ENCODE results near the gene SDC4.
A peak's percentile ranks its signal among the peaks of the same experiment; 100 is the strongest.
"Not testable (repeated sequence)": the region's sequence is repeated elsewhere in the genome, so short reads cannot be mapped to it uniquely, and the experiment has no call there.

Gene SDC4

DNA sequence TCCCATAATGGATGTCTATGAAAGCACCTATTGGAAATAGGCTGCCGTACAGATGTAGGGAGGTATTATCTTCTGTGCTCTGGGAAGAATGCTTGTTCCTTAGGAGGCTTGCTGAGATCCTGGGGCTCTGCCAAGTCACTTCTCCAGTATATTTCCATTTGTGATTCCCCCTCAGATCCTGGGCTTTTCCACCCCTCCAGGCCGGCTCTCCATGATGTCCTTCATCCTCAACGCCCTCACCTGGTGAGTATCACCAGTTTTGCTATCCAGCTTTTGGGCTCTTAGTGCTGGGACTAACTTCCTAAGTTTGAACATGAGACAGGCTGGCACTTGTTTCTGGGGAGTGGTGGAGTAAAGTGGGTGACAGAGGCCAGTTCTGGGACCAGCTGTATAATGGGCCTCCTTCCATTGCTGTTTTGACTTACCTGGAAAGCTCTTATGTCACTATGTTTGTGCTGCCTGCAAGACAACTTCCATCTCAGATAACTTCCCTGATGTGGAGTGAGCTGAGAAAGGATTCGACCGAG lies 17.3 kb upstream of the SDC4 start:
- DNase-seq (ENCODE audit: low read depth in 4 of 4, low spot score in 1 of 4) = no peak

DNA sequence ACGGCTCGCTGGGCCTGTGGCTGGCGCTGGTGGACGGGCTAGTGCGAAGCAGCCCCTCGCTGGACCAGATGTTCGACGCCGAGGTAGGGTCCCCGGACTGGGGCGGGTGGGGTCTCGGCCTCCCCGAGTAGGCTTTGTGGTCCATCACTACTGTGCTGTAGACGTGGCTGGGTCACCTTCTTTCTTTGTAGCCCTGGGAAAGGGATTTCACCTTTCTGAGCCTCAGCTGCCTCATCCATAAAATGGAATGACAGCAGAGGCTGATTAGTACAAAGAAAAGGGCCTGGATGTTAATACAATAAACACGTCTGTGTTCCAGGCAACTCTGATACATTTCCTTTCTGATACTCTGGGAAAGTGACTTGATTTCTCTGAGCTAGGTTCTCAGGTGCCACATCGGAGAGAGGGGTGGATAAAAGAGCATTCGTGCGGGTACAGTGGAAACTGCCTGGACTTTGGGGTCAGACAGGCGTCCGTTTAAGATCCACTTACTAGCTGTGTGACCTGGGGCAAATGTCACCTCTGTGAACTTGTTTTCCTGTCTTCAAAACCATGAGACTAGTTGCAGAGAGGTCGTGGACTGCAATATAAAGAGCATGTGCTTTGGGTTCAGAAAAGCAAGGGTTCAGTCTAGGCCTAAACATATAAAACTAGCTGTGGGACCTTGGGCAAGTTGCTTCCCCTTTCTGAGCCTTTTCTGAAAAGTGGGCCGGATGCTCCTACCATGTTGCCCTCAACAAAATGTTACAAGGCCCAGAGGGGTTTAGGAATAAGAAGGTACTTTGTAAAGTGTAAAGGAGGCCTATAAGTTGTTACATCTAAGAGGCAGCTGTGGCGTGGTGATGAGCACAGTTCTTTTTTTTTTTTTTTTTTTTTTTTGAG lies 15.6 kb upstream of the SDC4 start:
- DNase-seq (ENCODE audit: low read depth in 4 of 4, low spot score in 1 of 4) = no peak

DNA sequence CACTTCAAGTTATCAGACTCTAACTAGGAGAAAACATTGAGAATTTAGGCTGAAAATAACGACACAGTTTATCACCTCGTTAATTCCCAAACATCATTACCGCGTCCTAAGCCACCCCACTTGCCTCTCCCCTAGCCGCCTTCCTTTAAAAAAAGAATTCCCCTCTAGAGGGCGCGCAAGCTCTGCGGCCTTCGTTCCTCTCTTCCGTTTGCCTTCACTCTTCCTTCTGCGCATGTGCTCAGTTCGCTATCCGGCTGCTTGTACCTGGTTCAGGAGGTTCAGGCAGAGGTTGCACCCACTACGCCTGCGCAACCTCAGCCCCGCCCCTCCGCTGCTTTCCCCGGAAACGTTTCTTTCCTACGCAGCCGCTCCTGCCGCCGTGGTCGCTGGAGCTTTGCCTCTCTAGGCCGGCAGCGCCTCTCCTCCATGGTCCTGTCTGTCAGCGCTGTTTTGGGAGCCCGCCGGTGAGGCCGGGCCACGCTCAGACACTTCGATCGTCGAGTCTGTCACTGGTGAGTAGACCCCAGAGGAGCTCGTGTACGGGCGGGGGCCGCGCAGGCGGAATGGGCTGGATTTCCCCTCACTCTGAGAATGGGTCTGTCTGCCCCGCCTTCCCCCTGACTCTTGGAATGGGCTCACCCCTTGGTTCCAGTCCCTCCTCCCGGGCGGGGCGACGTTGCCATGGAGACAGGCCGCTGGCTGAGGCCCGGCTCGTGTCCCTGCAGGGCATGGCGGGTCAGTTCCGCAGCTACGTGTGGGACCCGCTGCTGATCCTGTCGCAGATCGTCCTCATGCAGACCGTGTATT lies 14.8 kb upstream of the SDC4 start, which contains the start of gene SYS1:
Gene SYS1, plus strand, starts transcription at position 353 of the 807 bp plus-strand sequence. Its CDS starts 376 bp downstream, at position 729.
- DNase-seq (ENCODE audit: low read depth in 4 of 4, low spot score in 1 of 4) = peak; percentile 93 to 99 (median 98)

DNA sequence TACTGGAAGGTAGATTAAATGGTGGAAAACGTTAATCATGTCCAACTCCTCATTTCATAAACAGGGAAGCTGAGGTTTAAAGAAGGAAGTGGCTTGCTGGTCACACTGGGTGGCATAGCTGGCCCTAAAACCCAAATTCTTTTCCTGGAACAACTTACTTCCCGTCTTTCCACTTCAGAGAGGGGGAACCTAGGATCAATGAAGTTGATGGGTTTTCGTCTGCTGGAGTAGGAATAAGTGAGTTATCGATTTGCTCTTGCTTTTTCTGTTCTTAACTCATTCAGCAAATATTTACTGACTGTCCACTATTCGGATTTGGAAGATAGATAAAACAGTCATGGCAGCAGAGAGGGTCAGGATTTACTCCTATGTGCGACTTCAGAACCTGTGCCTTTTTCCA lies 13.6 kb upstream of the SDC4 start:
- no peak for DNase-seq (ENCODE audit: low read depth in 4 of 4, low spot score in 1 of 4)

DNA sequence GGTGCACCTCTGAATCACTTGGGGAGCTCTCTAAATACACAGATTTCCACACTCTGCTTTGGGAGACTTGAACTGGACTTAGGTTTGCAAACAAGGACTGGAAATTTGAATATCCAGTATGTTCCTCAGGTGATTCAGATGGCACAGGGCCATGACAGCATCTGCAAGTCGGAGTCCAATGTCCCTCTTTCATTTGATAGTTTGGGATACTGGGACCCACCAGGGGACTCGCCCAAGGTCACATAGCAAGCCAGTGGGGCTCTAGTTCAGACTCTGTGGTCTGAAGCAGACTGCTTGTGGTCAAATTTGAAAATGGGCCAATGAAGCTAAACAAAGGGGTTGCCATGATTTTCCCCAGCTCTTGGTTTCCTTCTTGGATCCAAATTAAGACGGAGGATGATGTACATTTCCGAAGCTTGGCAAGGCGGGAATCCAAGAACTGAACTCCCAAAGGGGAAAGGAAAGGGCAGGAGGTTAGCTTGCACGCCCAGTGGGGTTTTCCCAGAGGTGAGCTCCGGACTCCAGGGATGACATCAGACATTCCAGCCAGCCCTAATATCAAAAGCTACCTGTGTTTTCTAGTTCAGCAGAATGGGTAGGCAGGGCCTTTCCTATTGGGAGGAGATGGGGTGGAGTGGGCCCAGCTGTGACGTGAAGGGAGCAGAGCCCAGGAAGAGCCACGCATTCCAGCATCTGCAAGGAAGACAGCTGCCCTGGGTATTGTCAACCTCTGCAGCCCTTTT lies 11.4 kb upstream of the SDC4 start:
- DNase-seq (ENCODE audit: low read depth in 4 of 4, low spot score in 1 of 4) = no peak

DNA sequence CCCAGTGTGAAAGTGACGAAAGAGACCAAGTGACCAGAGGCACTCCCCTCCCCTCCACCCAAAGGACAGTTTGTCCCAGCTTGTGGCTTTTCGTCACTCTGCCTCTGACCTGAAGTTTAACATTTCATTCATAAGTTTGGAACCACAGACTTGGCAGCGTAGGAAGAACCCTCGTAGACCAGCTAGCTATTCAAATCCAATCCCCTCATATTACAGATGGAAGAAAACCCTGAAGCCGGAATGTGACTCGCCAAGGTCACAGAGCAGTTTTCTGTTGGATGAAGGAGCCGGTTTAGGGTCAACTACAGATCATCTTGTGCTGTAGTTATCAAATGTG lies 10.8 kb upstream of the SDC4 start:
- DNase-seq (ENCODE audit: low read depth in 4 of 4, low spot score in 1 of 4) = no peak

DNA sequence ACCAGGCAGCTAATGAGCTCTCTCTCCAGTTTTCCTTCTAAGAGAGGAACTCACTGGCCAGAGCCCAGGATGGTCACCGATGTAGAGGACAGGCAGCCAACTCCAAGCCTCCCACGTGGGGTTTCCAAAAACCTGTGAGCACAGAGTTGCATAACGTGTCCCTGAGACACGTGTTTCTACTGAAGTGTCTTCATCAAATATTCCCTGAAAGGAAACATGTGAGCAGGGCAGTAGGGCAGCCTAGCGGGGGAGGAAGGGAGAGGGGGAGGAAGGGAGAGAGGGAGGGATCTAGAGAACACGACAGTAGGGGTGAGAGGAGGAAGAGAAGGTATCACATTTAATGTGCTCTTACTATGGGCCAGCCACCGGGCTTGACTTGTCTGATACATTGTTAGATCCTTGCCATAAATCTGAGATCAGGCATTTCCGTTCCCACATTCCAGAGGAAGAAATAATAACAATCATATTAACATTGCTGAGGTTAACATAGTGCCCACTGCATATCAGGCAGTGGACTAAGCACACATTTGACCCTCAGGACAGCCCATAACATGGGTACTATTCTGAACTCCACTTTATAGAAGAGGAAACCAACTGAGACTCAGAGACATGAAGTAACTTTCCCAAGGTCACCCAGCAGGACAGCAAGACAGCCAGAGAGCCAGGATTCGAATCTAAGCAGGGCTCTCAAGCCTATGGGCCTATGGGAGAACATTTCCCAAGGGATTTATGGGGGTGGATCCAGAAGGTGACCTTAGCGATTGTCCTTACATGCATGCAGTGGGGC lies 10.3 kb upstream of the SDC4 start:
- no peak for DNase-seq (ENCODE audit: low read depth in 4 of 4, low spot score in 1 of 4)

DNA sequence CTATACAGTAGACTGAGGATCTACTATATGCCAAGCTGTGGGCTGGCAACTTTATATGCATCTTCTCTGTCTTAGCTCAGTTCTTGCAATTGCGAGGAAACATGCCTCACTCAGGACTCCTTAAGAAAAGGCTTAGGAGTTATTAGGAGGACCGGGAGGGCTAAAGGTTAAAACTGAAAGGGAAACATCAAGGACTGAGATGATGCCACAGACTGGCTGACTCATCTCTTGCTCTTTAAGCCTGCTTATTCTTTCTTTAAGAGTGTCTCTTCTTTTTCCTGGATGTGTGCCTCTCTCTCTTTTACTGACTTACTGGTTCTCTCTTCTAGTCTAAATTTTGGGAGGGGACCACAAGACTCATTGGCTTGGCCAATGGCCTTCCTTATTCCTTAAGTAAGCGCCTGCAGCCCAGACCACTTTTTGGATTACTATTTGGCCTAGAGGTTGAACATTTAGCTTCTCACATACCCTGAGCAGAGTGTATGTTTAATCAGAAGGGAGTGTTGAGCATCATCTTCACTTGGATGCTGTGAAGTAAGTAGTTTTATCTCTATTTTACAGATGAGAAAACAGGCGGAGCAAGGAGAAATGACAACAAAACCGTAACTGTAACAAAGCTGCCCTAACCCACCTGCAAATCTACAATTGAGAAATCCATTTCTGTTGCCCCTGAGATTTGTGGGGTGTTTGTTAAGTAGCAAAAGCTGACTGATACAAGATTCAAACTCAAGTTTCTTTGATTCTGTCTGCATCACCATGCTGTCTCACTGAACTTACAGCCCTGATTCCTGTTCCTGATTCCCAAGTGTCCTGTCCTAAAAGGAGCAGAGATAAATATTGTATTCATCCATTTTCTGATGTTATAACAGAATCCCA lies 7.2 kb upstream of the SDC4 start:
- no peak for DNase-seq (ENCODE audit: low read depth in 4 of 4, low spot score in 1 of 4)

DNA sequence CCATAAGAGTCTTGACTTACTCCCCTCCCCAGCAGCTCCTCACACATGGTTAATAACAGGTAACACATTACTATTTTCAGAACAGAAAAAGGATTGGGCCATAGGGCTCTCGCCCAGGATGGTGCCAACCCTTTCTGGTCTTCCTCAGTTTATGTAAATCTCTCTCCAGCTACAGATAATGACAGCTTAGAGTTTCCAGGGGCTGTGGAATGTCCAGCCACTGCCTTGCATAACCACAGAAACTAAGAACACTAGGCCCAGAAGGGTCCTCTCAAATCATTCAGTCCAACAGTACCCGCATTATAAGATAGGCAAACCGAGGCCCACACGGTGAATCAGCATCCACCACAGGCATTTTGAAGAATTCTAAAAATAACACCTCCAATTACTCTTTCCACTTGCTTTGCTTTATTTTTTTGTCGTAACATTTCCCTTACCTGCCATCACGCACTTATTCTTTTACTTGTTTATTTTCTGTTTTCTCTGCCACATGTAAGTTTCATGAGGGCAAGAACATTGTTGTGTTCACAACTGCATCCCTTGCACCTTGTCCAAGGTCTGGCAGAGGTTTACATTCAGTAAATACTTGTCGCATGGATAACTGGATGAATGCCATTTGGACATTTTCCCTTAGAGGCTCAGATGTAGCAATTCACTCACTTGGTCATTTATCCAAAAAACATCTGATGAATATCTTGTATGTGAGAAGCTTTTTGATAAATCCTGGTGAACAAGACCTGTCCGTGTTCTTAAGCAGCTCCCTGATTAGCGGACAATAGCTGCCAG lies 6.4 kb upstream of the SDC4 start:
- peak in 1 of 4 experiments; percentile 26 for DNase-seq (ENCODE audit: low read depth in 4 of 4, low spot score in 1 of 4)

DNA sequence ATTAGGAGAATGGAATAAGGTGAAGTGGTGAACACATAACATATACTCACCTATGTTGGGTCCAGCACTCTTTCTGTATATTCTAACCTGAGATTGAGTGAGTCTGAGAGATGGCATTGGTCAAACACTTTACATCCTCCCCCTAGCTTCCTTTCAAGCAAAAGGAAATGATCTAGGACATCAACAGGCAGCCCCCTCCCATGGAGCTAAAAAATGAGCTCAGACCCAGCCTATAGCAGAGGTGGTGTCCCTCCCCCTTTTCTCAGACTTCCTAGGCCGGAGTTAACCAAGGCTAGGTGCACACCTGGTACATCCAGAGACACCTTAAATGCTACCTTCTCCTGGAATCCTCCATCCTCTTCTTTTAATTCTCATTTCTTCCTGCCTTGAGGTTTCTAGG lies 5.5 kb upstream of the SDC4 start:
- DNase-seq (ENCODE audit: low read depth in 4 of 4, low spot score in 1 of 4) = no peak

DNA sequence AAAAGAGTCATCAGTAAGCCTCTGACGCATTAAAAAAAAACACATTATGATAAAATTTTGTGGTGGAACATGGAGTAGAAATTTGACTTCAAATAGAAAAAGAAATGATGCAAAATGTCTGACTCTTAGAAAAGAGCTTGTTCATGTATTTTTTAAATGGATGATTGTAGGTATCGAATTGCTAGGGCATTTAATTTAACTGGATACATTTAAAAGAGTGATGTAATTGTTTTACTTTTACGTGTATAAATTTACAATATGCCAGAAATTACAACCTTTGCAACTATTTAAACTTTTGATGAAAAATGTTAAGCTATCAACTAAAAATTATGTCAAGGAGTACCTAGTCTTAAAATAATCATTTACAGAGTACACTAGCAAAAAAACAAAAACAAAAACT lies 4.5 kb upstream of the SDC4 start:
- no peak for DNase-seq (ENCODE audit: low read depth in 4 of 4, low spot score in 1 of 4)

DNA sequence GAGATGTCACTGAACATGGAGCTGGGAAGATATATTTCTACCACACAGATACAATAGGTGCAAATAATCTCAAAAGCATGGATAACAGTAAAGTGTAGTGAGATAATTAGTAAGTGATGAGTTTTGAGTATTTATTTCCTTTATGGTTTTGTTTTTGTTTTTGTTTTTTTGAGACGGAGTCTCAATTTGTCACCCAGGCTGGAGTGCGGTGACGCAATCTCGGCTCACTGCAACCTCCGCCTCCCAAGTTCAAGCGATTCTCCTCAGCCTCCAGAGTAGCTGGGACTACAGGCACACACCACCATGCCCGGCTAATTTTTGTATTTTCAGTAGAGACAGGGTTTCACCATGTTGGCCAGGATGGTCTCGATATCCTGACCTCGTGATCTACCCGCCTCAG lies 2.6 kb upstream of the SDC4 start:
- DNase-seq (ENCODE audit: low read depth in 4 of 4, low spot score in 1 of 4) = not testable (repeated sequence)

DNA sequence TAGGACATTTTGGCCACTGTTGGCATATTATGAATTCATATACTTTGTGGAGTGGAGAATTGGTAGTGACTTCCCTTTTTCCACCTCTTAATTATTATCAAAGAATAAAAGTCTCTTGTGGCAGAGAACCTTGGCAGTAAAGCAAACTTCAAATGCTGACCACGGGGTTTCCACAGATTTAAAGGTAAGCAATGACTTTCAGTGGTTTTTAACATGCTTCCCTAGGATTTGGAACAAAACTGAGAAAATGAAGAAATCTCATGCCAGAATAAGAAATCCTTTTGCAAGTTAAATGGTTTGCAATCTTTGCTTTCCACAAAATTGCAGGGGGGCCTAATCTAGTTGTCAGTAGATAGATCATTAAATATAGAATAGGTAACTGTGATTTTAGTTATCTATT lies 2.0 kb upstream of the SDC4 start:
- no peak for DNase-seq (ENCODE audit: low read depth in 4 of 4, low spot score in 1 of 4)

DNA sequence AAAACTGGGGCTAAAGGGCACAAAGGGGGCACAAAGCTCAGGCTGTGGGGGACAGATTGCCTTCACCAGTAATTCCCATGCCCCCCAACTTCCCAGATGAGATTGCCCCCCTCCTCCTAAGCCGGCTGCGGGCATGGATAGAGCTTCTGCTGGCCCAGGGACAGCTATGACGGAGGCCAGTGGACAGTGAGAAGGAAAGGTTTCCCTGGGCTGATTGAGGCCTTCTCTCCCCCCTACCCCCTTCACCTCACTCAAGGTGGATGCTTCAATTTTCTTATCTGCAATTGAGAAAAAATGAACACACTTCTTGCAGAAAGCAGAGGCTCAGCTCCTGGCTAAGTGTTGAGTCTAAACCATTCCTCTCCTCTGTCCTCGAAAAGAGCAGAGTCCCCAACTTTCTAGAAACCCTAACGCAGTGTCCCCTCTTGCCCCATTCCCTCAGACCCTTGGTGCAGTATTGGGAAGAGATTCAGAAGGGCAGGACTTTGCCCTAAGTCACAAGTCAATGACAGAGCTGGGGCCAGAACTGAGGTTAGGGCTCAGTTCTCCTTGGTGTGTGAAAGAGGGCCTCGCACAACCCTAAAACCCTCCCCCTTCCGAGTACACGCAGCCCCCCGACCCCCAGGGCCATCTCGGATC lies 808 bp downstream of the SDC4 start:
- no peak for DNase-seq (ENCODE audit: low read depth in 4 of 4, low spot score in 1 of 4)

DNA sequence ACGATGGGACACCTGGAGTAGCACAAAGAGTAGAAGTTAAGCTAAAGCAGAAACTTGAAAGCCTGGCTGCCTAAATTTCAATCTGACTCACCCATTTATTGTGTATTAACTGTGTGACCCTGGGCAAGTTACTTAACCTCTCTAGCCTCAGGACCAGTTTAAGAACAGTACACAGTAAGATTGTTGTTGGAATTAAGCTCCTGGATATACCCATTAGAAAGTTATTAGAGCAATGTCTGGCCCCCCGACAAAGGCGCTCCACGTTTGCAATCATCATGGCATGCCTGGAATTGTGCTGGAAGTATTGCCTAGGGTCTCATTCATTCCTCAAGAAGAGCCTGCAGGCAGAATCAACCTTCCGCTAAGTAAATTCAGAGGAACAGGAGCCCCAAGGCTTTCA lies 1.4 kb downstream of the SDC4 start:
- no peak for DNase-seq (ENCODE audit: low read depth in 4 of 4, low spot score in 1 of 4)

DNA sequence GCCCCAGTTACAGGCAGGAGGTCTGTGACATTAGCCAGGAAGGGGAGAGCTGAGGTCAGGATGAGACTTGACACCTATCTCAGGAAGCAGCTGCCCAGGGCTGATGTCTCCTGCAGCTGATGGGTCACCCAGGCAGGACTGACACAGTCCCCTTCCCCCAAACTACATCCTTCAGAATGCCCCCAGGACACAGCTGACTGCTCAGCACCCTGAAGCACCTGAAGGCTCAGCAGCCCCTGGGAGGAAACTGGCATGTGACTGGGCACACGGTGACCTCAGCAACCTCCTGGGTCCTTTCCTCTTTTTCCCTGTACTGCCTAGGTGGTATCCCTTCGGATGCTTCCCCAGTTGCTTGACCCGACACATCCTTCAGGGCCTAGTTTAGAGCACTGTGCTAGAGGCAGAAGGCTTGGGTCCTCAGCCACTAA lies 1.9 kb downstream of the SDC4 start:
- no peak for DNase-seq (ENCODE audit: low read depth in 4 of 4, low spot score in 1 of 4)

DNA sequence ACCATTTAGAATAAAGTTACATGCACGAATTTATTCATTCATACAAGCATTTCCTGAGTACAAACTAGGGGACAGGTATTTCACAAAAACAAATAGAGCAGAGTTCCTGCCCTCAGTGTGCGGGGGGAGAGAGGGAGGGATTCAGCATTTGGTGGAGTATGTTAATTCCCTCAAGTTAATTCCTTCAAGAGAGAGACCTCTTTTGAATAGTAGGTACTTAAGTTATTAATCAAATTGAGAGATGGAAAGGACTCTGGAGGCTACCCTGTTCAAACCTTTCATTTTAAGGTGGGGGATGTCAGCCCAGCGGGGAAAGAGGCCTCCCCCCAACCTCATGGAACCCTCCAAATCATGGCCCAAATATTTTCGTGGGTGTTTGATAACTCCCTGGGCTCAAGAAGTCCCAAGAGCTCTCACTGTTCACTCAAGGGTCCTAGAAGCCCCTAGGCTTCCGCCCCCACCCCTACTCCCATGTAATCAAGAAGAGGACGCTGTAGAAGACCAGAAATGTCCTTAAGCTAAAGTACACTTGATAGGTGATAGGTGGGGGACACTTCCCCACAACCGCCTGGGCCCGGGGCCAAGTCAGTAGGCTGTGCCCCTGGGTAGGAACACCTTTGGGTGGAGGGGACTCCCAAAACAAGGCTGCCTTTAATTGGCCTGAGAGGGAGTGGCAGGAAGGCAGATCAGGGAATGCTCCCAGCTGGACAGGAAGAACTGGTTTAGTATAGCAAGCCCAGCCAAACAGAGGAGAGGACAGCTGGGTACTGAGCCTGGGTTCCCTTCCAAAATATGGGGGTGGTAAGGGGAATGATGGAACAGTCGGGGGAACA lies 2.9 kb downstream of the SDC4 start:
- DNase-seq (ENCODE audit: low read depth in 4 of 4, low spot score in 1 of 4) = no peak

Data from stimulated activated CD4-positive, alpha-beta T cell treated with anti-CD3 and anti-CD28 coated beads, Interleukin-1b, Interleukin-23, amount 100 ng/mL, for 24 hours (primary cell).